OCI-LY7 (cell line): ENCODE data around the gene CATSPER1. TPM values are rescaled to one million over a fixed set of nuclear protein-coding genes. Genes with fewer than 3 reads are reported as not detected.

Source experiments
- BruUV-seq: library from RNA; stranded (reverse); fragments of 400-500 nt; replicated peaks from 2 replicates; lab custom pipeline; 2021; lab: Mats Ljungman, UMichigan
- CTCF ChIA-PET: fragments of 300-600 bp; sonication (Branson Sonifier 250); formaldehyde crosslinking; loops from one replicate; lab custom pipeline; 2022; ENCODE audit warnings: antibody characterized with exemption; ENCODE audit not compliant: unreplicated experiment; lab: Charles Lee
- POLR2A ChIA-PET: fragments of 300-600 bp; sonication (Branson Sonifier 250); formaldehyde crosslinking; loops from one replicate; lab custom pipeline; 2022; ENCODE audit warnings: antibody characterized with exemption; lab: Charles Lee
- DNase-seq: peaks from one replicate; pipeline ENCODE4 v3.0.0-alpha.2; 2015; ENCODE audit warnings: low spot score
- H2AFZ ChIP-seq: fragments of 200-600 bp; sonication (generic), shearing (Covaris generic); 2 replicates; pipeline ENCODE4 v1.6.1; 2014; ENCODE audit warnings: mild to moderate bottlenecking, antibody characterized with exemption, low read length, moderate library complexity
- H3K27ac ChIP-seq: fragments of 200-600 bp; sonication (generic); 2 replicates; pipeline ENCODE4 v1.5.1; 2014; ENCODE audit warnings: mixed run types, low read depth, mild to moderate bottlenecking, moderate library complexity, low read length, inconsistent platforms; ENCODE audit not compliant: poor library complexity, severe bottlenecking
- H3K36me3 ChIP-seq: fragments of 200-600 bp; sonication (generic); 2 replicates; pipeline ENCODE4 v1.6.1; 2014; ENCODE audit warnings: mild to moderate bottlenecking, antibody characterized with exemption, low read length, moderate library complexity, mixed read lengths; ENCODE audit not compliant: insufficient read depth
- H3K4me1 ChIP-seq: fragments of 200-600 bp; sonication (generic); 2 replicates; pipeline ENCODE4 v1.5.1; 2014; ENCODE audit warnings: mild to moderate bottlenecking, low read length; ENCODE audit not compliant: insufficient read depth, poor library complexity, severe bottlenecking
- H3K4me2 ChIP-seq: fragments of 200-600 bp; sonication (generic); 2 replicates; pipeline ENCODE4 v1.6.1; 2014; ENCODE audit warnings: mild to moderate bottlenecking, low read length
- H3K4me3 ChIP-seq: fragments of 200-600 bp; sonication (generic); 2 replicates; pipeline ENCODE4 v1.5.1; 2014; ENCODE audit warnings: mild to moderate bottlenecking, low read depth, low read length; ENCODE audit not compliant: poor library complexity, severe bottlenecking
- H3K79me2 ChIP-seq: fragments of 200-600 bp; sonication (generic); 2 replicates; pipeline ENCODE4 v1.6.1; 2016; ENCODE audit warnings: low read depth, mild to moderate bottlenecking, low read length, moderate library complexity, mixed read lengths; ENCODE audit not compliant: insufficient read depth
- H3K9me2 ChIP-seq: fragments of 200-600 bp; sonication (generic); 2 replicates; pipeline ENCODE4 v1.6.1; 2016; ENCODE audit warnings: mild to moderate bottlenecking, low read length, mixed read lengths; ENCODE audit not compliant: insufficient read depth
- H3K9me3 ChIP-seq: fragments of 200-600 bp; sonication (generic); 2 replicates; pipeline ENCODE4 v1.6.1; 2014; ENCODE audit warnings: mild to moderate bottlenecking, mixed run types, low read length, mixed read lengths
- H4K20me1 ChIP-seq: fragments of 200-600 bp; sonication (generic); 2 replicates; pipeline ENCODE4 v1.6.1; 2014; ENCODE audit warnings: mild to moderate bottlenecking, antibody characterized with exemption, low read length, moderate library complexity, mixed read lengths; ENCODE audit not compliant: insufficient read depth
- CTCF ChIP-seq: fragments of 200-600 bp; sonication (generic); conservative IDR thresholded peaks from 2 replicates; pipeline ENCODE4 v1.5.1; 2014; ENCODE audit warnings: mild to moderate bottlenecking, antibody characterized with exemption, low read length, moderate library complexity, mixed read lengths
- EZH2phosphoT487 ChIP-seq: fragments of 200-600 bp; sonication (generic); IDR thresholded peaks from 2 replicates; pipeline ENCODE4 v1.6.1; 2018; ENCODE audit warnings: low read depth, borderline replicate concordance, mild to moderate bottlenecking, mixed run types, antibody characterized with exemption, low read length, moderate library complexity, mixed read lengths
- intact Hi-C: fragments of 100-400 bp; cut with micrococcal nuclease; formaldehyde crosslinking; loops from one replicate; pipeline ENCODE4 v1.10.0; 2022; ENCODE audit not compliant: unreplicated experiment
- total RNA-seq, 2 experiments: library from RNA; depleted of rRNA in 1 of 2; stranded (reverse); fragments of >200 nt in 1 of 2; shearing (Covaris generic) in 1 of 2; gene quantifications; 2 replicates each; pipeline ENCODE4 v1.2.3, GENCODE V29; 2014 to 2022

CATSPER1 gene
- total RNA-seq, 2 experiments from 2014 or later, result not detected

- Histone ChIP-seq H2AFZ (no peak overlapping the region), H3K4me3 (no peak overlapping the region), H3K36me3 (peaks cover 98% of the 10 kb centered on the region), H3K9me2 (no peaks in the 10 kb centered on the region), H3K27ac (no peak overlapping the region), H3K79me2 (peaks cover 9% of the 10 kb centered on the region; the same call in 1 of the 2 replicates), H3K4me2 (no peak overlapping the region), H4K20me1 (no peaks in the 10 kb centered on the region), H3K9me3 (0 out of 2 replicates have a peak, but pooled peaks cover 5% of the 10 kb centered on the region), H3K4me1 (no peaks in the 10 kb centered on the region)
- intact Hi-C loops, result no loop called here
- ChIA-PET CTCF (no interaction called here), POLR2A (no interaction called here)
- no peak for TF ChIP-seq CTCF
- TF ChIP-seq EZH2phosphoT487, result no peak
- no TSS peak for BruUV-seq
- no peak for DNase-seq
These were observed 35.0 kb upstream of the CATSPER1 start for GRCh38 chr11:66061268-66061667.

- POLR2A ChIA-PET, result interaction anchor here (0.6 kb wide), 1 partner anchor 13 kb away, joined by 7 read pairs; no protein-coding TSS in a partner anchor
These were observed 33.8 kb upstream of the CATSPER1 start for GRCh38 chr11:66059966-66060680.

More at GRCh38 chr11:66059966-66060680, 33.8 kb upstream of the CATSPER1 start:
- Histone ChIP-seq H3K9me2 (no peaks in the 10 kb centered on the region), H3K4me3 (no peak overlapping the region), H2AFZ (no peak overlapping the region), H3K4me2 (no peak overlapping the region), H3K79me2 (peaks cover 1% of the 10 kb centered on the region; the same call in 1 of the 2 replicates), H3K36me3 (peaks cover 98% of the 10 kb centered on the region), H3K4me1 (no peaks in the 10 kb centered on the region), H4K20me1 (no peaks in the 10 kb centered on the region), H3K9me3 (0 out of 2 replicates have a peak, but pooled peaks cover 5% of the 10 kb centered on the region), H3K27ac (no peak overlapping the region)
- TF ChIP-seq EZH2phosphoT487 (no peak), CTCF (no peak)
- intact Hi-C loops, result no loop called here
- CTCF ChIA-PET, result no interaction called here
- no TSS peak for BruUV-seq
- no peak for DNase-seq
